Upper lobe of left lung (tissue), 6 donors: ENCODE measurements around the gene CADPS. TPM values are rescaled to one million over a fixed set of nuclear protein-coding genes. Genes with fewer than 3 reads are reported as not detected.

Source experiments
- ATAC-seq, 2 donors: fragments of 200-7000 bp; cut with Tn5 transposase; one replicate each; pipeline ENCODE4 v1.9.1; 2022; ENCODE audit warnings: mild to moderate bottlenecking in 2 of 2, moderate library complexity in 2 of 2; ENCODE audit not compliant: low FRiP score in 2 of 2
- DNase-seq, 2 donors: peaks; one replicate each; pipeline ENCODE4 v3.0.0-alpha.2; 2019 to 2020
- H3K27ac ChIP-seq, 4 donors: fragments of 200-600 bp; sonication (generic); one replicate each; pipeline ENCODE4 v1.5.1; 2016 to 2019
- H3K27me3 ChIP-seq, 4 donors: fragments of 200-600 bp; sonication (generic); one replicate each; pipeline ENCODE4 v1.5.1; 2017 to 2019
- H3K36me3 ChIP-seq, 4 donors: fragments of 200-600 bp; sonication (generic); one replicate each; pipeline ENCODE4 v1.5.1; 2016 to 2019
- H3K4me1 ChIP-seq, 4 donors: fragments of 200-600 bp; sonication (generic); one replicate each; pipeline ENCODE4 v1.5.1; 2018 to 2019
- H3K4me3 ChIP-seq, 4 donors: fragments of 200-600 bp; sonication (generic); one replicate each; pipeline ENCODE4 v1.5.1; 2017 to 2019; ENCODE audit warnings: mild to moderate bottlenecking in 2 of 4, moderate library complexity in 1 of 4
- H3K9me3 ChIP-seq, 4 donors: fragments of 200-600 bp; sonication (generic); one replicate each; pipeline ENCODE4 v1.5.1; 2018 to 2019
- EP300 ChIP-seq, 4 donors: sonication (generic); formaldehyde crosslinking; IDR thresholded peaks; one replicate each; pipeline ENCODE4 v1.5.1; 2017; ENCODE audit warnings: antibody characterized with exemption in 4 of 4, control low read depth in 2 of 4
- POLR2A ChIP-seq, 4 donors: fragments of 450-650 bp; IDR thresholded peaks; one replicate each; pipeline ENCODE4 v1.5.1; 2016 to 2017; ENCODE audit warnings: antibody characterized with exemption in 4 of 4, mild to moderate bottlenecking in 2 of 4
- POLR2AphosphoS5 ChIP-seq, 2 donors: sonication (generic); formaldehyde crosslinking; IDR thresholded peaks; one replicate each; pipeline ENCODE4 v1.5.1; 2017; ENCODE audit warnings: antibody characterized with exemption in 2 of 2
- WGBS, 2 donors: methylation state at CpG; one replicate each; pipeline ENCODE4 v1.1.5; 2017 to 2018; 5-methylcytosine and 5-hydroxymethylcytosine counted together
- total RNA-seq, 6 donors: library from RNA; depleted of rRNA in 4 of 6; stranded (reverse); fragments of >200 nt in 4 of 6; gene quantifications; one replicate each; pipeline versions ENCODE4 v1.1.0 to v1.2.1, GENCODE V29; 2016 to 2021
- TF ChIP-seq, protein P1 (sequence below), 6 experiments: fragments of 450-650 bp in 4 of 6; fragments of 200-600 bp in 2 of 6; sonication (generic) in 2 of 6; IDR thresholded peaks; one replicate each; pipeline ENCODE4 v1.5.1; 2016 to 2019; ENCODE audit warnings: antibody characterized with exemption in 6 of 6
- donor health status: DM: no; HTN: no; CAD: no; lungs with moderate emphysema.
- donor health status: DM: no; HTN: yes; CAD: no; lungs with severe emphysema.

The CADPS gene
- total RNA-seq, 6 donors from 2014 or later = 0.29 to 1.5 (median 1.2) TPM; not detected in 3

DNA sequence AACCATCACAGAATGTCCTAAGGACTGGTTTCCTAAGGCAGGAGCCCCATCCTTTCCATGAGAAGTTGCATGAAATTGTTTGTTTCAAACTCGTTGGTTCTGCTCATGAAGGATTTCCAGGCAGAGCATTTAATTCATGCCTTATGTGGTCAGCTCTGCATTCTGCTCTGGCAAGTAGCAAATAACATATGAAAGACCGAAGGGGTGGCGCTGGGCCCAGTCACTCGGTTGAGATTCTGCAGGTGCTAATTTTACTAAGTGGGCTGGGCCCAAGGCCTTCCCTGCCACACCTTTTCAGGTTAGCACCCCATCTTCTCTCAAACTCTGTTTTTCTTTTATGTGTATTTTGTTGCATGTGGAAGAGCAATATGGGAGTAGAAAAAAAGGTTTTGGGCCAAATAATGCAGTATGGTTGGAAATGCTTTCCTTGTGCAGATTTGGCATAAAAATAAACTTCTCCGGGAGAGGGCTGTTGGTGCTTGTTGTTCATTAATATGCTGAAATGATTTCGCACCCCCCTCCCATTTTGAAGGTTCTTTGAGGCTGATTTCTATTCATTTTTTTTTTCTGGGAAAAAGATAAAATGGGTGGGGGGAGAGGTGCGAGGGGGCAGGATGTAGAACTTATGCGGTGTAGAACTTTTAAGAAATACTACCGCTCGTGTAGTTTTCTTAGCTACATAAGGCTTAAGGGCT is 318.9 kb downstream of the CADPS start:
- no peak overlapping the region for H3K27ac ChIP-seq

DNA sequence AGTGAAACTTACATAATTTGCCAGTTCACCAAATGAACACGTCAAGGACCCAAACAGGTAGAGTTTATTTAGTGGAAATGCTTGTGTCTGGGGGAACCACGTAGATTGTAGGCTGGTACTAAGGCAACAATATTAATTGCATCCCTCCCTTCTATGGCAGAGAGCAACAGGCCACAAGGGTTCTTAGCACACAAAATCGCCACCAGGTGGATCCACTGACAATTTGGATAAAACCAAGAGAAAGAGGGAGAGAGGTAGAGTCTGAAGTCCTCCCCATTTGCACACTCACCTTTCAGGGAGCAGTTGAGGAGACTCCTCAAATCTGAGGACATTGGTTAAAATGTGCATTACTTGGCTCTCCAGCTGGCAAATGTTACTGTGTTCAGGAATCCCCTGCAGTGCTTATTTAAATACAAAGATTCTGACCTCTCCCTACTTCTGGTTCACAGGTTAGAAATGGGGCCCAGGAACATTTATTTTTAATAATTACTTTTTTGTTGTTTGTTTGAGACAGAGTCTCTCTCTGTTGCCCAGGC is 320.9 kb downstream of the CADPS start:
- Histone ChIP-seq H3K27me3 (no peaks in the 10 kb centered on the region), H3K9me3 (no peaks in the 10 kb centered on the region), H3K4me1 (no peaks in the 10 kb centered on the region), H3K4me3 (no peak overlapping the region), H3K27ac (no peak overlapping the region), H3K36me3 (no peaks in the 10 kb centered on the region)
- 44 to 49% methylated on average over 3 of the region's 3 CpGs for WGBS, 2 donors
- no peak for DNase-seq
- TF ChIP-seq POLR2AphosphoS5 (IDR thresholded peaks at IDR 0.05) (no peak), EP300 (IDR thresholded peaks at IDR 0.05) (no peak)
- ATAC-seq = no peak

More for the DNA sequence above, 318.9 kb downstream of the CADPS start:
- TF ChIP-seq POLR2A (IDR thresholded peaks at IDR 0.05) (no peak), POLR2AphosphoS5 (IDR thresholded peaks at IDR 0.05) (no peak), EP300 (IDR thresholded peaks at IDR 0.05) (no peak)
- TF ChIP-seq, protein P1, sequence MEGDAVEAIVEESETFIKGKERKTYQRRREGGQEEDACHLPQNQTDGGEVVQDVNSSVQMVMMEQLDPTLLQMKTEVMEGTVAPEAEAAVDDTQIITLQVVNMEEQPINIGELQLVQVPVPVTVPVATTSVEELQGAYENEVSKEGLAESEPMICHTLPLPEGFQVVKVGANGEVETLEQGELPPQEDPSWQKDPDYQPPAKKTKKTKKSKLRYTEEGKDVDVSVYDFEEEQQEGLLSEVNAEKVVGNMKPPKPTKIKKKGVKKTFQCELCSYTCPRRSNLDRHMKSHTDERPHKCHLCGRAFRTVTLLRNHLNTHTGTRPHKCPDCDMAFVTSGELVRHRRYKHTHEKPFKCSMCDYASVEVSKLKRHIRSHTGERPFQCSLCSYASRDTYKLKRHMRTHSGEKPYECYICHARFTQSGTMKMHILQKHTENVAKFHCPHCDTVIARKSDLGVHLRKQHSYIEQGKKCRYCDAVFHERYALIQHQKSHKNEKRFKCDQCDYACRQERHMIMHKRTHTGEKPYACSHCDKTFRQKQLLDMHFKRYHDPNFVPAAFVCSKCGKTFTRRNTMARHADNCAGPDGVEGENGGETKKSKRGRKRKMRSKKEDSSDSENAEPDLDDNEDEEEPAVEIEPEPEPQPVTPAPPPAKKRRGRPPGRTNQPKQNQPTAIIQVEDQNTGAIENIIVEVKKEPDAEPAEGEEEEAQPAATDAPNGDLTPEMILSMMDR (IDR thresholded peaks at IDR 0.05) = no peak
- no peak for DNase-seq
- H3K4me1 ChIP-seq = no peaks in the 10 kb centered on the region
- no peaks in the 10 kb centered on the region for H3K27me3 ChIP-seq
- H3K36me3 ChIP-seq = no peaks in the 10 kb centered on the region
- WGBS, 2 donors = 66 to 75% methylated on average over 10 of the region's 10 CpGs
- H3K9me3 ChIP-seq = no peaks in the 10 kb centered on the region
- ATAC-seq = no peak
- H3K4me3 ChIP-seq = no peak overlapping the region

DNA sequence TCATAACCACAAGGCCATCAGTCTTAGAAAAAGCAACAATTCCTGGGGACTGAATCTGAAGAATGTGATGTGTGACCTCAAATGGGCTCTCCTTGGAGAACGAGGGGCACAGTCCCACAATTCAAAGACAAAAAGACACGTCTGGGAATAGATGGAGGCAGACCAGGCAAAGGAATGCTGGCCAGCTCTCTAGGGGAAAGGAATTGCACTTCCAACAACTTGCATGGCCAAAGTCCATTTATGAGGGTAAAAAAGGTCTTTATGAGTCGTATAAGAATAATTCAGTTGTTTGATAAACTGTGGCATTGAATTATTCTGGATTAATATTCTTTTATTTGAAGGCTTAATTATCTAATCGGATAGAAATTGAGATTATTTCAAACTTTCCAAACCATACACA is 321.4 kb downstream of the CADPS start:
- H3K9me3 ChIP-seq = no peaks in the 10 kb centered on the region
- TF ChIP-seq POLR2AphosphoS5 (IDR thresholded peaks at IDR 0.05) (no peak), EP300 (IDR thresholded peaks at IDR 0.05) (no peak), POLR2A (IDR thresholded peaks at IDR 0.05) (no peak)
- TF ChIP-seq, protein P1 (IDR thresholded peaks at IDR 0.05) = no peak
- 67 to 74% methylated on average over 4 of the region's 4 CpGs for WGBS, 2 donors

DNA sequence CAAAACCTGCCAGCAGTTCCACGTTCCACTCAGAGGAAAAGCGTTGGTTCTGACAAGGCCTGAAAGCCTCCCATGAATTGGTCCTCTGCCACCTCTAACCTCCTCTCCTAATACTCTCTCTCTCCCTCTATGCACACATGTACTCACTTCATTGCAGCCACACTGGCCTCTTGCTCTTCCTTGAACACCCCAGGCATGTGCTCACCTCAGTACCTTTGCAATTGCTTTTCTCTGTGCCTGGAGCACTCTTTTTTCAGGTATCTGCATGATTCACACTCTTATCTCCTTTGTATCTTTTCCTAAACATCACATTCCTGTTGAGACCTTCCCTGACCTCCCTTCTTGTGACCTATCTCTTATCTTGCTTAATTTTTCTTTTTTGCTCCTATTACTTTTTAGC is 323.7 kb downstream of the CADPS start:
- ATAC-seq (no peak), DNase-seq (no peak)
- H3K4me1 ChIP-seq = no peaks in the 10 kb centered on the region
- 81 to 83% methylated on average over 2 of the region's 2 CpGs for WGBS, 2 donors
- no peaks in the 10 kb centered on the region for H3K9me3 ChIP-seq
- TF ChIP-seq, protein P1 (IDR thresholded peaks at IDR 0.05) = no peak
- TF ChIP-seq EP300 (IDR thresholded peaks at IDR 0.05) = no peak
- no peak for TF ChIP-seq POLR2A (IDR thresholded peaks at IDR 0.05)
- no peak for TF ChIP-seq POLR2AphosphoS5 (IDR thresholded peaks at IDR 0.05)
- no peaks in the 10 kb centered on the region for H3K36me3 ChIP-seq
- H3K27me3 ChIP-seq = no peaks in the 10 kb centered on the region
- H3K4me3 ChIP-seq = no peak overlapping the region
- H3K27ac ChIP-seq = no peak overlapping the region

More for the DNA sequence above, 321.4 kb downstream of the CADPS start:
- DNase-seq = no peak
- no peak overlapping the region for H3K4me3 ChIP-seq
- no peak for ATAC-seq
- no peaks in the 10 kb centered on the region for H3K36me3 ChIP-seq
- H3K4me1 ChIP-seq = no peaks in the 10 kb centered on the region
- no peak overlapping the region for H3K27ac ChIP-seq
- no peaks in the 10 kb centered on the region for H3K27me3 ChIP-seq

DNA sequence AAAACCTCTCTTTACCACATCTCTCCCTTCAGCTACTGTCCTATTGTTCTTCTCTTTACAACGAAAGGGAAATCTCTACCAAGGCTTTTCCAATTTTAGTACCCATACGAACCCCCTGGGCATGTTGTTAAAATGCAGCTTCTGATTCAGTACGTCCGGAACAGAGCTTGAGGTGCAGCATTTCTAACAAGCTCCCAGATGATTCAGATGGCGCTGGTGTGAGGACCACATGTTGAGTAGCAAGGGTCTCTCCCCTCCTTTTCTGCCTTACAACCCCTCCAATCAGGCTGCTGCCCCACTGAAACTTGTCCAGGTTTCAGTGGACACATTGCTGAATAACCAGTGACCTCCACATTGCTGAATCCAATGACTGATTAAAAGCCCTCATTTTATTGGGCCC is 324.8 kb downstream of the CADPS start:
- no peaks in the 10 kb centered on the region for H3K36me3 ChIP-seq
- no peaks in the 10 kb centered on the region for H3K27me3 ChIP-seq
- ATAC-seq (no peak), DNase-seq (no peak)
- H3K9me3 ChIP-seq = no peaks in the 10 kb centered on the region
- no peaks in the 10 kb centered on the region for H3K4me1 ChIP-seq
- 70 to 73% methylated on average over 5 of the region's 5 CpGs for WGBS, 2 donors
- no peak for TF ChIP-seq POLR2A (IDR thresholded peaks at IDR 0.05)
- TF ChIP-seq, protein P1 (IDR thresholded peaks at IDR 0.05) = no peak
- no peak for TF ChIP-seq POLR2AphosphoS5 (IDR thresholded peaks at IDR 0.05)
- TF ChIP-seq EP300 (IDR thresholded peaks at IDR 0.05) = no peak
- no peak overlapping the region for H3K27ac ChIP-seq
- H3K4me3 ChIP-seq = no peak overlapping the region
